Cardiac atrium fibroblast (primary cell): ENCODE results near the gene ZNF486. TPM values are rescaled to one million over a fixed set of nuclear protein-coding genes. Genes with fewer than 3 reads are reported as not detected.

Experiments
- total RNA-seq: library from RNA; depleted of rRNA; stranded (reverse); fragments of >200 nt; gene quantifications from 2 replicates; pipeline ENCODE4 v1.2.3, GENCODE V29; 2015

ZNF486 gene
- 3.7 and 4.5 TPM in 2 replicates for total RNA-seq

GRCh38 chr19:20167020-20167644 is at the start of gene ZNF486:
Gene ZNF486, plus strand, starts transcription at chr19:20167214. Its CDS starts 117 bp downstream, at chr19:20167331.

Other genes with a start within 250 kb of the ZNF486 start
- gene ZNF682, start 127.7 kb upstream of the ZNF486 start, total RNA-seq = 0.97 and 1.6 TPM in 2 replicates
- 0.16 TPM in 1 of 2 replicates, not detected in the other for gene ZNF90, start 89.2 kb upstream of the ZNF486 start, total RNA-seq